ENCODE measurements around the gene EIF4E1B.

Gene EIF4E1B

DNA sequence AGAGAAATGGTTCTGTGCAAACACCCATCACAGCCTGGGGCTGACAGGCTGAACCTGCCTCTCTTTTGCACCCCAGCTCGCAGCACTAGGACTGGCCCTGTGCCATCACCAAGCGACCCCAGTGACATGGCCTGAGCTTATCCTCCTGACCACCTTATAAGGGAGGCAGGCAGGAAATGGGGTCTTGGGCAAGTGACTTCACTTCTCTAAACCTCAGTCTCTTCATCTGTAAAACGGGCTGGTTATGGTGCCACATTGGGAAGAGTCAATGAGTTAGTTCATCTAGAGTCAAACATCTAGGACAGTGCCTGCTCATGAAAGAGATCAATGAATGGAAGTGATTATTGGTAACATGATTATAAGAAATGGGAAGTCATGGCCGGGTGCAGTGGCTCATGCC is 6.3 kb upstream of the EIF4E1B start:
- H3K27ac ChIP-seq = no peak overlapping the region
- no peak for TF ChIP-seq CTCF (conservative IDR thresholded peaks at IDR 0.05)

- H3K27ac ChIP-seq = no peak overlapping the region
- no peak for TF ChIP-seq CTCF (conservative IDR thresholded peaks at IDR 0.05)
These were observed 5.5 kb upstream of the EIF4E1B start for GRCh38 chr5:176624938-176625337.

DNA sequence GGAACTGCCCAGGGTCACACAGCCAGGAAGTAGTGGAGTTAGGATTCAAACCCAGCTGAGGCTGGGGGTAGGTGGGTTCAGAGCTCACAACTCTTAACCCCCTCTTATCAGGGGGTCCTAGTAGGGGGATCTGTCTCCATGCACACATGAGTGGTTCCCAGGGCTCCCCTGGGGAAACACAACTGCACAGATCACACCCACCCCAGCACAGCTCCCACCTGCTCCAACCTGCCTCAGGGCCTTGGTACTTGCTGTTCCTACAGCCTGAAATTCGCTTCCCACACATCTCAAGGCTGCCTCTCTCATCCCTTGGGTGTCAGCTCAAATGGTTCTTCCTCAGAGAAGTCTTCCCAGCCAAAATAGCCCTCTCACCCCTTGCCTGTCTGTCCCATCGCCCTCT is 5.0 kb upstream of the EIF4E1B start:
- no peak for TF ChIP-seq CTCF (conservative IDR thresholded peaks at IDR 0.05)
- no peak overlapping the region for H3K27ac ChIP-seq

GRCh38 chr5:176625966-176626875 is 4.3 kb upstream of the EIF4E1B start:
- TF ChIP-seq CTCF (conservative IDR thresholded peaks at IDR 0.05) = no peak

DNA sequence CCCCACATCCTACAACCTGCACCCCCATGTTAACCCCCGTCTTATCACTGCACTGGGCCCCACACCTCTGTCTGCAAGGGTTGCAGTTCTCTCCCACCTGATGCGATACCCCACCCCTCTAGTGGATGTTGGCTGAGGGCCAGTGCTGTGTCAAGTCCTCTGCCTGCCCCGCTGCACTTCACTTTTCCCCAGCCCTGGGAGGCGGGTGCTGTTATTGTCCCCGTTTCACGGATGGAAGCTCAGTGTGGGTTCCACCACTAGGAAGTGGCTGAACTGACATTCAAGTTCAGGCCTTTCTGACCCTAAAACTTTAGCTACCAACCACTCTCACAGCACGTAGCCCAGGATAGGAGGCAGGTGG is 3.6 kb upstream of the EIF4E1B start:
- H3K27ac ChIP-seq = no peak overlapping the region
- TF ChIP-seq CTCF (conservative IDR thresholded peaks at IDR 0.05) = no peak

More at GRCh38 chr5:176625966-176626875, 4.3 kb upstream of the EIF4E1B start:
- no peak overlapping the region for H3K27ac ChIP-seq

DNA sequence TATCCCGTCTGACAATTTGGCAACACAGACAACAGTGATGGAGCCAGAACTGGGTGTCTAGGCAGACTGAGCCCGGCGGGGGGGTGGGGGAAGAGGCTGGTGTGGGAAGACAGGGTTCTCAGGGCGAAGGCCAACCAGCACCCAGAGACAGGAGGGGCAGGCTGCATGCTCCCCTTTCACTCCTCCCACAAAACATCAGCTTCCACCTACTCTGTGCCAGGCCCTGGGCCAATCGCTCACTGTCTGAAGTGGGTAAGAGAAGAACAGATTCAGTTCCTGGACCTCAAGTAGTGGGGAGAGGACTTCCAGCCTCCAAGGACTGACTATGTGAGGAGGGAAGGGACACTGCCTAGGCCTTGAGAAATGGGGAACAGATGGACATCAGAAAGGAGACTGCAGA is 2.9 kb upstream of the EIF4E1B start:
- no peak overlapping the region for H3K27ac ChIP-seq
- no peak for TF ChIP-seq CTCF (conservative IDR thresholded peaks at IDR 0.05)

DNA sequence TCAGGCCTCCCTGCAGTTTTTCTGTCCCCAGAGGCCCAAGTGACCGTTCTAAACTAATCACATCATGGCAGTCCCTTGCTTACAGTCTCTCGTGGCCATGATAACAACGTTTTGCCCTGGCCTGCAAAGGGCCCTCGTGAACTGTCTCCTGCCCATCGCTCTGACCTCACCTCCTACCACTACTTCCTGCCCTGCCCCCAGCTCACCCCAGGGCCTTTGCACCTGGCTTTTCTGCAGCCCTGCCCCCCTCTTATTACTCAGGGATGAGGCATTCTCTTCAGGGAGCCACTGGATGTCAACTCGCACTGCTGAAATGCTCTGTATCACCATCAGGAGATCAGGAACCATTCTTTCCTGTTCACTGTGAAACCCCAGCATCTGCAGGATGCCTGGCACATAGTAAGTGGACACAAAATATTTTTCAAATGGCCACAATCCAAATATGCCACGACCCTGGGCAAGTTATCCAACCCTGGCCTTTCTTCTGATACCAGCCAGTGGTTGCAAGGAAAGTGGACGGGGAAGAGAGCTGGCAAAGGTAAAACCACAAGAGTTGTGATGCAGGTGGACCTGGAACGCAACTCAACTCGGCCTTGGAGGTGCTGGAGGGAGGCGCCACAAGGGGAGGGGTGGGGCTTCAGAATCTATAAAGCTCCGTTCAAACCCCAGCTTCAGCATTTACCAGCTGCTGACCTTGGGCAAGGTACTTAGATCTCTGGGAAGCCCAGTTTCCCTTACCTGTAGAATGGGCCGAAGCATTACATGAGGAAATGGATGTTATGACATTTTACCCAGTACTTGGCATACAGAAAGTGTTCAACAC is 1.9 kb upstream of the EIF4E1B start:
- no peak for TF ChIP-seq CTCF (conservative IDR thresholded peaks at IDR 0.05)
- H3K27ac ChIP-seq = no peak overlapping the region
